ENCODE results near the gene NPAS3.

The NPAS3 gene

GRCh38 chr14:33689680-33690079, 751.0 kb downstream of the NPAS3 start:
- TF ChIP-seq TAF1 (IDR thresholded peaks at IDR 0.05; ENCODE audit: borderline replicate concordance, insufficient read depth, low read length) (no peak), REST (IDR thresholded peaks at IDR 0.05; ENCODE audit: insufficient read depth in 1 of 2, low read depth in 2 of 2, low read length in 2 of 2) (no peak), FOXP2 (optimal IDR thresholded peaks at IDR 0.05; ENCODE audit: borderline replicate concordance, extremely low read depth, extremely low read length, insufficient read depth) (no peak), SIN3A (IDR thresholded peaks at IDR 0.05; ENCODE audit: borderline replicate concordance, insufficient read depth, low read length) (no peak), POLR2AphosphoS5 (IDR thresholded peaks at IDR 0.05; ENCODE audit: low read depth, low read length) (no peak)

- TF ChIP-seq POLR2AphosphoS5 (IDR thresholded peaks at IDR 0.05; ENCODE audit: low read depth, low read length) = no peak
- no peak for TF ChIP-seq FOXP2 (optimal IDR thresholded peaks at IDR 0.05; ENCODE audit: borderline replicate concordance, extremely low read depth, extremely low read length, insufficient read depth)
- no peak for TF ChIP-seq TAF1 (IDR thresholded peaks at IDR 0.05; ENCODE audit: borderline replicate concordance, insufficient read depth, low read length)
- TF ChIP-seq SIN3A (IDR thresholded peaks at IDR 0.05; ENCODE audit: borderline replicate concordance, insufficient read depth, low read length) = no peak
- TF ChIP-seq REST (IDR thresholded peaks at IDR 0.05; ENCODE audit: insufficient read depth in 1 of 2, low read depth in 2 of 2, low read length in 2 of 2) = no peak
Measured at GRCh38 chr14:33691907-33692306, 753.2 kb downstream of the NPAS3 start.

- TF ChIP-seq REST (IDR thresholded peaks at IDR 0.05; ENCODE audit: insufficient read depth in 1 of 2, low read depth in 2 of 2, low read length in 2 of 2) (no peak), SIN3A (IDR thresholded peaks at IDR 0.05; ENCODE audit: borderline replicate concordance, insufficient read depth, low read length) (no peak), FOXP2 (optimal IDR thresholded peaks at IDR 0.05; ENCODE audit: borderline replicate concordance, extremely low read depth, extremely low read length, insufficient read depth) (no peak), POLR2AphosphoS5 (IDR thresholded peaks at IDR 0.05; ENCODE audit: low read depth, low read length) (no peak)
Measured at GRCh38 chr14:33692762-33693161, 754.1 kb downstream of the NPAS3 start.

GRCh38 chr14:33693237-33693636, 754.6 kb downstream of the NPAS3 start:
- TF ChIP-seq TAF1 (IDR thresholded peaks at IDR 0.05; ENCODE audit: borderline replicate concordance, insufficient read depth, low read length) (no peak), FOXP2 (optimal IDR thresholded peaks at IDR 0.05; ENCODE audit: borderline replicate concordance, extremely low read depth, extremely low read length, insufficient read depth) (peak; percentile 42)

GRCh38 chr14:33696165-33696564, 757.5 kb downstream of the NPAS3 start:
- TF ChIP-seq POLR2AphosphoS5 (IDR thresholded peaks at IDR 0.05; ENCODE audit: low read depth, low read length) (no peak), REST (IDR thresholded peaks at IDR 0.05; ENCODE audit: insufficient read depth in 1 of 2, low read depth in 2 of 2, low read length in 2 of 2) (no peak), SIN3A (IDR thresholded peaks at IDR 0.05; ENCODE audit: borderline replicate concordance, insufficient read depth, low read length) (no peak), FOXP2 (optimal IDR thresholded peaks at IDR 0.05; ENCODE audit: borderline replicate concordance, extremely low read depth, extremely low read length, insufficient read depth) (no peak), TAF1 (IDR thresholded peaks at IDR 0.05; ENCODE audit: borderline replicate concordance, insufficient read depth, low read length) (no peak)

Data from PFSK-1 (cell line).